Measurements from ENCODE around the gene CCNE1.

Gene CCNE1

DNA sequence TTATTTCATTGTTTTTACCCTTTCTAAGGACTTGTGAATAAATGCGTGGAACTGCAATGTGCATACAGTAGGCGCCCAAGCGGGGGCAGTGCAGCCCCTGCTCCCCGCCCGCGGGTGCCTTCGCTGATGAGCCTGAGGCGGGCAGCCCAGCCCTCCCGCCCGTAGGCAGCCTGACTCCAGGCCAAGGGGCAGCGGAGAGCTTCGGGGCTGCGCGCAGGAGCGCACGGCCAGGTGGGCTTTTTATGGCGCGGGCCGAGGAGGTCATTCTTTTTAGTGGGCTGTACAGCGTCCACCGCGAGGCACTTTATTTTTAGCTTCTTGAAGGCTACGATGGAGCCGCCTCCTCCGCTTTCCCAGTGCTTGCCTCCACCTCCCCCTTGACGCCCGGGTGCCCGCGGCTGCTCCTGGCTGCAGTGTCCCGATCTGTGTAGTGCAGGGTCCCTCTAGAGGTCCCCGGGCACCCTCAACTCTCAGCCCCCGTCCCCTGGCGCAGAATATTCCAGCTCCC is 60.5 kb downstream of the CCNE1 start:
- no peak overlapping the region for H3K4me3 ChIP-seq (ENCODE audit: control insufficient read depth, low read depth, low read length)
- no peak for DNase-seq (ENCODE audit: low read depth)

DNA sequence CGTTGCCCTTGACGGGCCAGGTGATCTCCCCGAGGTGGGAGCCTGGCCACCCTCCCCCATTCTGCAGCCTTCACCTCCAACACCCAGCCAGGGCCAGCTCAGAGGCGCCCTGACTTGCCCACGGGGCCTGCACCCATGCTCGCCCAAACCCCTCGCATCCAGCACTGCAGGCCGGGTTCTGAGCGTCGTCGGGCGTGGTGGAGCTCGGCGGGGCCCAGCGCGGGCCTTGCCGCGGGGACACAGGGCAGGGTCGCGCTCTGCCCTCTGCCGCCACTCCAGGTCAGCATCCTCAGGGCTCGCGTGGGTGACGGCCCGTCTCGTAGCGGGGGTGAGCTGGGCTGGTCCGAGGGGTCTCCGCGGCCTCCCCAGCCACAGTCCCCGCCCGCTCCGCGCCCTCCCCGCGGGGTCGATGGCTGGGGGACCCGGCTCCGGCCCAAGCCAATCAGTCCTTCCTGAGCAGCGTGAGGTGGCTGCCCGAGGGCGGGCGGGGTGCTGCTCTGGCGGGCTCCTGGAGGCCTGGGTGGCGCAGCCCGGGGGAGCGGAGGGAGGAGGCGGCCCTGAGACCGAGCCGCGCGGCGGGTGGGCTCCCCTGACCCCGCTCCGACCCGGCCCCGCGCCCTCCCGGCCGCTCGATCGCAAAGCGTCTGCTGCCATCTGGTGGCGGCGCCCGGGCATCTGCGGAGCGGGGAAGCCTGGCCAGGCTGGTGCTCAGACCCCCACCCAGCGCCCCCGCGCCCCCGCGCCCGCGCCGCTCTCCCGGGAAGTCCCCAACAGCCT is 61.4 kb downstream of the CCNE1 start:
- H3K4me3 ChIP-seq (ENCODE audit: control insufficient read depth, low read depth, low read length), result peak overlapping the region; percentile 27
- DNase-seq (ENCODE audit: low read depth), result no peak
- TF ChIP-seq, protein P1, sequence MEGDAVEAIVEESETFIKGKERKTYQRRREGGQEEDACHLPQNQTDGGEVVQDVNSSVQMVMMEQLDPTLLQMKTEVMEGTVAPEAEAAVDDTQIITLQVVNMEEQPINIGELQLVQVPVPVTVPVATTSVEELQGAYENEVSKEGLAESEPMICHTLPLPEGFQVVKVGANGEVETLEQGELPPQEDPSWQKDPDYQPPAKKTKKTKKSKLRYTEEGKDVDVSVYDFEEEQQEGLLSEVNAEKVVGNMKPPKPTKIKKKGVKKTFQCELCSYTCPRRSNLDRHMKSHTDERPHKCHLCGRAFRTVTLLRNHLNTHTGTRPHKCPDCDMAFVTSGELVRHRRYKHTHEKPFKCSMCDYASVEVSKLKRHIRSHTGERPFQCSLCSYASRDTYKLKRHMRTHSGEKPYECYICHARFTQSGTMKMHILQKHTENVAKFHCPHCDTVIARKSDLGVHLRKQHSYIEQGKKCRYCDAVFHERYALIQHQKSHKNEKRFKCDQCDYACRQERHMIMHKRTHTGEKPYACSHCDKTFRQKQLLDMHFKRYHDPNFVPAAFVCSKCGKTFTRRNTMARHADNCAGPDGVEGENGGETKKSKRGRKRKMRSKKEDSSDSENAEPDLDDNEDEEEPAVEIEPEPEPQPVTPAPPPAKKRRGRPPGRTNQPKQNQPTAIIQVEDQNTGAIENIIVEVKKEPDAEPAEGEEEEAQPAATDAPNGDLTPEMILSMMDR (IDR thresholded peaks at IDR 0.05; ENCODE audit: control insufficient read depth, insufficient read depth, low read depth, low read length, missing control alignments), result peak; percentile 62

More for the DNA sequence above, 60.5 kb downstream of the CCNE1 start:
- TF ChIP-seq, protein P1 (IDR thresholded peaks at IDR 0.05; ENCODE audit: control insufficient read depth, insufficient read depth, low read depth, low read length, missing control alignments), result peak; percentile 7

Data from AG09309 (cell line).